ENCODE results near the gene PTPMT1.
A peak's percentile ranks its signal among the peaks of the same experiment; 100 is the strongest.
"Not testable (repeated sequence)": the region's sequence is repeated elsewhere in the genome, so short reads cannot be mapped to it uniquely, and the experiment has no call there.

Gene PTPMT1, protein sequence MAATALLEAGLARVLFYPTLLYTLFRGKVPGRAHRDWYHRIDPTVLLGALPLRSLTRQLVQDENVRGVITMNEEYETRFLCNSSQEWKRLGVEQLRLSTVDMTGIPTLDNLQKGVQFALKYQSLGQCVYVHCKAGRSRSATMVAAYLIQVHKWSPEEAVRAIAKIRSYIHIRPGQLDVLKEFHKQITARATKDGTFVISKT

DNA sequence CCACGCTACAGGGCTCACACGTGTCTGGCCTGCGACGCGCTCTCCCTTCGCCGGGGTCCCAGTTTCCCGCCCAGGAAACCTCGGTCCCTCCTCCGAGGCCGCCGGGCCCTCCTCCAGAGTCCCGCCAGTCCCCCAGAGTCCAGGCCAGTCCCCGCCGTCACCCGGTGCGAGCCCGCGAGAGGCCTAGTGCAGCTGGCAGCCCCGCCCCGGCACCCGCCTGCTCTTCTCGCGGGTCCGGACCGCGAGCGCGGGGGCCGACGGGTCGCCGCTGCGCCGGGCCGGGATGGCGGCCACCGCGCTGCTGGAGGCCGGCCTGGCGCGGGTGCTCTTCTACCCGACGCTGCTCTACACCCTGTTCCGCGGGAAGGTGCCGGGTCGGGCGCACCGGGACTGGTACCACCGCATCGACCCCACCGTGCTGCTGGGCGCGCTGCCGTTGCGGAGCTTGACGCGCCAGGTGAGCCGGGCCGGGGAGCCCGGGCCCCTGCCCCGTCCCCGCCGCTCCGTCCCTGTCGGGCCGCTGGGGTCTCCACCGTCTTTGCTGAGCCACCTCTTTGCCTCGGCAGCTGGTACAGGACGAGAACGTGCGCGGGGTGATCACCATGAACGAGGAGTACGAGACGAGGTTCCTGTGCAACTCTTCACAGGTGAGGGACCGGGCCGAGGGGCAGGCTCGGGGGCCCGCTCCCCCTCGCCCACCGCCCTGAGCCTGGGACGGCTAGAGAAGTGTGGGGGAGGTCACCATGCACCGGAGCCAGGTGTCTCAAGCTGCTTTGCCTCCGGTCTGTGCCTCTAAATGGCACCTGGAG is at the start of gene PTPMT1:
PTPMT1 (plus strand) TSS at position 260 of the 809 bp plus-strand sequence; CDS start at position 284, 24 bp downstream.
- Histone ChIP-seq H3K9me3 (ENCODE audit: control insufficient read depth, low read length) (no peaks in the 10 kb centered on the region), H3K4me1 (ENCODE audit: control insufficient read depth, insufficient read depth, low read length) (peaks cover 12% of the 10 kb centered on the region), H3K9ac (ENCODE audit: low read length) (peak within 1 kb of the TSS; percentile 92), H3K27me3 (ENCODE audit: control insufficient read depth, insufficient read depth, low read length) (no peaks in the 10 kb centered on the region), H3K4me3 (ENCODE audit: low read length) (peak within 1 kb of the TSS; percentile 80), H3K36me3 (ENCODE audit: control insufficient read depth, insufficient read depth, low read length) (no peaks in the 10 kb centered on the region)

DNA sequence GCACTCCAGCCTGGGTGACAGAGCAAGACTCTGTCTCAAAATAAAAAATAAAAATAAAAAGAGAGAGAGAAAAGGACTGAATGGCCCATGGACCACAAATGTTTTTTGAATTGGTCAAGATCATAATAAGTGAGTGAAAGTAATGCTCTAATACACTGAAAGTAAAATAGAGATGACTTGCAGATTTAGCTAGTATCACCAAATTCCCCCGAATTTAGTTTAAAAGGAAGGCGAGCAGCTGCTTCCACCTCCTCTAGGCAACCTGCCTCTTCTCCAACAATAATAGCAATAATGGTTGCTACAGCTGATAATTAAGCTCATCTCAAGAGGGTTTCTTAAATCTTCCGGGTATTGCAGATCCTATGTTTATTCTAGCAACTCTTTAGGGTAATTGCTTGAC is 49.2 kb upstream of the PTPMT1 start:
- Histone ChIP-seq H3K9me3 (ENCODE audit: control insufficient read depth, low read length) (no peaks in the 10 kb centered on the region), H3K4me3 (ENCODE audit: low read length) (no peak overlapping the region), H3K4me1 (ENCODE audit: control insufficient read depth, insufficient read depth, low read length) (peaks cover 32% of the 10 kb centered on the region), H3K27me3 (ENCODE audit: control insufficient read depth, insufficient read depth, low read length) (no peaks in the 10 kb centered on the region), H3K36me3 (ENCODE audit: control insufficient read depth, insufficient read depth, low read length) (no peaks in the 10 kb centered on the region), H3K9ac (ENCODE audit: low read length) (no peak overlapping the region)

DNA sequence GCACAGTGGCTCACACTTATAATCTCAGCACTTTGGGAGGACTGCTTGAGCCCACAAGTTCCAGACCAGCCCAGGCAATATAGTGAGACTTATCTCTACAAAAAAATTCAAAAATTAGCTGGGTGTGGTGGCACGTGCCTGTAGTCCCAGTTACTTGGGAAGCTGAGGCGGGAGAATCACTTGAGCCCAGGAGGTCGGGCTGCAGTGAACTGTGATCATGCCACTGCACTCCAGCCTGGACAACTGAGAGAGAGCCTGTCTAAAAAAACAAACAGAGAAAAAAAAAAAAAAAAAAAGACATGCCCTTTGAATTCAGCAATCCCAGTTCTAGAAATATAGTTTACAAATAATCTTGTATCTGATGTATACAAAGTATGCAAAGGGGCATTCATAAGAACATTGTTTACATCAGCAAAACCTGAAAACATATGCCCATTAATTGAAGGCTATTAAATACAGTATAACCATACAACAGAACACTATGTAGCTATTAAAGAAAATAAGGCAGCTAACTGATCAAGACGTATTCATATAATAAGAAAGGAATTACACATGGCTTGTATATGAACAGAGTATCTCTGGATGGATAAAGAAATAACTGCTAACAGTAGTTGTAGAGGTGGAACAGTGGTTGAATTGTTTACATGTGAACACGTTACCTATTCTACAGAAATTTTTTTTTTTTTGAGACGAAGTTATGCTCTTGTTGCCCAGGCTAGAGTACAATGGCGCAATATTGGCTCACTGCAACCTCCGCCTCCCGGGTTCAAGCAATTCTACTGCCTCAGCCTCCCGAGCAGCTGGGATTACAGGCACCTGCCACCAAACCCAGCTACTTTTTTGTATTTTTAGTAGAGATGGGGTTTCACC is 48.2 kb upstream of the PTPMT1 start:
- H3K4me1 ChIP-seq (ENCODE audit: control insufficient read depth, insufficient read depth, low read length) = peaks cover 32% of the 10 kb centered on the region
- H3K9me3 ChIP-seq (ENCODE audit: control insufficient read depth, low read length) = no peaks in the 10 kb centered on the region
- H3K36me3 ChIP-seq (ENCODE audit: control insufficient read depth, insufficient read depth, low read length) = no peaks in the 10 kb centered on the region
- H3K27me3 ChIP-seq (ENCODE audit: control insufficient read depth, insufficient read depth, low read length) = no peaks in the 10 kb centered on the region
- H3K4me3 ChIP-seq (ENCODE audit: low read length) = no peak overlapping the region
- no peak overlapping the region for H3K9ac ChIP-seq (ENCODE audit: low read length)

DNA sequence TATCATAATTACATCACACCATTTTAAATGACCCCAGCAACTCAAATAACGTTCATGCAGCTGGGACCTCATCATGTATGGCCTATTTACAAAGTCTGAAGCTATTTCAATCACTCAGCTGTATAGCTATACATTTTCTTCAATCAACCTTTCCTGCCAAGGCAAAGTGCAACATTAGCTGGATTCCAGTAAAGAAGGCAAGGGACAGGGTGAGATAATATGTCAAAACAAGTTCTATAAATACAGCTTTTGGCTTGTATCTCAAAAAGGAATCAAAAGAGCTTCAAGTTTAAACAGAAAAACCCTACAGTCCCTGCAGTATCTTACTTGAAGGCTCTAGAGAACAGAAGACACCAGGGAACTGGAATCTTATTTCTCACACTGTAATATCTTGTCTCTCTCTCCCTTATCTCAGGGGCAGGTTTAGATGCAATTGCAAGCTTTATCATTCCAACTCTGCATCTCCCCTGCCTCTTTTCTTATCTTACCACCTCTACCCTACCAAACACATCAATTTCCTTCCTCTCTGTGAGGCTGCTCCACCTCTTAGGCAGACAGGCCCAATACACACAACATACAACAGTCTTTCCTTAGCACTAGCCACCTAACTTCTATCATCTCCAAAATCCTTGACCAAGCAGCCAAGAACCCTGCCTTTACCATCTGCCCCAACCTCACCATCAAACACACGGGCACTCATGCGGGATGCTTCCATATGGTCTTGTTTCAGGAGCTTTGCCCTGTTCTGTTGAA is 47.0 kb upstream of the PTPMT1 start:
- no peak overlapping the region for H3K9ac ChIP-seq (ENCODE audit: low read length)
- H3K36me3 ChIP-seq (ENCODE audit: control insufficient read depth, insufficient read depth, low read length) = no peaks in the 10 kb centered on the region
- no peaks in the 10 kb centered on the region for H3K27me3 ChIP-seq (ENCODE audit: control insufficient read depth, insufficient read depth, low read length)
- H3K4me1 ChIP-seq (ENCODE audit: control insufficient read depth, insufficient read depth, low read length) = peaks cover 34% of the 10 kb centered on the region
- no peaks in the 10 kb centered on the region for H3K9me3 ChIP-seq (ENCODE audit: control insufficient read depth, low read length)
- H3K4me3 ChIP-seq (ENCODE audit: low read length) = no peak overlapping the region

DNA sequence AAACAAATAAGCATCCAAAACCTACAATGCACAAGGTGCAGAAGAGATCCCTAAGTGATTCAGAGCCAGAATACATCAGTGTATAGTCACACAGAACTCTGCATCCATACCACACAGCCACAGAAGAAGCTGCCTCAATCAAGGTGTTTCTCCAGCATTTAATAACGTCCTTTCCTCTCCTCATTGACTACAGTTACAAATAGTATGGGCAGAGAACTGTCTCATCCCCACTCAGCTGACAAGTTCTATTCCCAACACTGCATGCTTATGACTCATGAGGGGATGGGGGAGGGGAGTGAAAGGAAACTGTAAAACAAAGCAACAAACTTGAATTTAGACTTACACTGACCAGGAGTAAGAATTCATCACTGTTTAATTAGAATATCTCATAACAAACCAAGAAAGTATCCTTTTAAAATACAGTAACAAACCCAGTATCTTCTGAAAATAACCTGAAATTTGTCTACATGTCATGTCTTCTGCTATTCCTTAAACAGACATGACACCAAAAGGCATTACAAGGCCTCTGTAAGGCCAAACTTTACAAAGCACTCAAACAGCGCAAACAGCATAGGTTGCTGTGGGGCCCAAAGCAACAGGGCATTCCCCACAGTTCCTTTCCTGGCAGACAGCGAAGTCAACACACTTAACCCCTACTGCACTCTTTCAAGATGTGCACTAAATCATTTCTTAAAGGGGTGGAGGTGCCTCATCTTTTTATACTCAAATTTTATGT is 41.7 kb upstream of the PTPMT1 start:
- Histone ChIP-seq H3K27me3 (ENCODE audit: control insufficient read depth, insufficient read depth, low read length) (no peaks in the 10 kb centered on the region), H3K9me3 (ENCODE audit: control insufficient read depth, low read length) (no peaks in the 10 kb centered on the region), H3K9ac (ENCODE audit: low read length) (no peak overlapping the region), H3K4me1 (ENCODE audit: control insufficient read depth, insufficient read depth, low read length) (peaks cover 24% of the 10 kb centered on the region), H3K4me3 (ENCODE audit: low read length) (no peak overlapping the region), H3K36me3 (ENCODE audit: control insufficient read depth, insufficient read depth, low read length) (no peaks in the 10 kb centered on the region)

DNA sequence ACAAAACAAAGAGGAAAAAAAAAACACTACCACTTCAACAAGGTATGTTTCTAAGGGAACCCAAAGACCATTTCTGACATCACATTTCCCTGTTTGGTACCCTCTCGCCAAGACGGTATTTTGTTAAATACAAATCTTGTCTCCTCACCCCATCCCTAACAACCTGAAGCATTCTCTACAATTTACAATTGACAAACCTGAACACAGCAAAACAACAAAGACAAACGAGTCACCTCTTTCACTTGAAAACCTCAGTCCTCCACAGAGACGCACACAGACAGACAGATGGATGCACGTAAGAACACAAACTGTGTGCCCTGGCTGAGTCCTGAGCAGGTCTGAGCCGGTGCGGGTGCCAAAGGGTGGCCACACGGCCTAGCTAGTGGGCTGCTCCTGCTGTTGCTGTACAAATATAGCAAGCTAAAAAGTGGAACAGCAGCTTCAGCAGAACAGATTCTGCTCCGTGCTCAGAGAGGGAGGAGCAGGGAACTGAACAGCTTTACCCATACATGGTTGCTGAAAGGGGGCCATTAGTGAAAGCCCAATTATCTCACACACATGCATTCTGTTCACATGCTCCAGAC is 41.0 kb upstream of the PTPMT1 start:
- Histone ChIP-seq H3K4me1 (ENCODE audit: control insufficient read depth, insufficient read depth, low read length) (peaks cover 22% of the 10 kb centered on the region), H3K27me3 (ENCODE audit: control insufficient read depth, insufficient read depth, low read length) (no peaks in the 10 kb centered on the region), H3K36me3 (ENCODE audit: control insufficient read depth, insufficient read depth, low read length) (no peaks in the 10 kb centered on the region), H3K9me3 (ENCODE audit: control insufficient read depth, low read length) (no peaks in the 10 kb centered on the region), H3K9ac (ENCODE audit: low read length) (no peak overlapping the region), H3K4me3 (ENCODE audit: low read length) (no peak overlapping the region)

DNA sequence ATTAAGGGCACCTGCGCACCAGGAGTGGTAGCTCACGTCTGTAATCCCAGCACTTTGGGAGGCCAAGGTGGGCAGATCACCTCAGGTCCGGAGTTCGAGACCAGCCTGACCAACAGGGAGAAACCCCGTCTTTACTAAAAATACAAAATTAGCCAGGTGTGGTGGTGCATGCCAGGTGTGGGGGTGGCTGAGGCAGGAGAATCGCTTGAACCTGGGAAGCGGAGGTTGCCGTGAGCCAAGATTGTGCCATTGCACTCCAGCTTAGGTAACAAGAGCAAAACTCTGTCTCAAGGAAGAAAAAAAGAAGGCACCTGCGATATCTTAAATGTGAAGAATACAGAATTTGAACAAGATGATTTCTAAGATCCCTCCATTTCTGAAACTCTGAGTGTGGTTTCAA is 39.4 kb upstream of the PTPMT1 start:
- H3K9ac ChIP-seq (ENCODE audit: low read length); H3K9me3 ChIP-seq (ENCODE audit: control insufficient read depth, low read length); H3K4me3 ChIP-seq (ENCODE audit: low read length); H3K27me3 ChIP-seq (ENCODE audit: control insufficient read depth, insufficient read depth, low read length); H3K36me3 ChIP-seq (ENCODE audit: control insufficient read depth, insufficient read depth, low read length): not testable (repeated sequence)
- H3K4me1 ChIP-seq (ENCODE audit: control insufficient read depth, insufficient read depth, low read length) = peaks cover 28% of the 10 kb centered on the region

DNA sequence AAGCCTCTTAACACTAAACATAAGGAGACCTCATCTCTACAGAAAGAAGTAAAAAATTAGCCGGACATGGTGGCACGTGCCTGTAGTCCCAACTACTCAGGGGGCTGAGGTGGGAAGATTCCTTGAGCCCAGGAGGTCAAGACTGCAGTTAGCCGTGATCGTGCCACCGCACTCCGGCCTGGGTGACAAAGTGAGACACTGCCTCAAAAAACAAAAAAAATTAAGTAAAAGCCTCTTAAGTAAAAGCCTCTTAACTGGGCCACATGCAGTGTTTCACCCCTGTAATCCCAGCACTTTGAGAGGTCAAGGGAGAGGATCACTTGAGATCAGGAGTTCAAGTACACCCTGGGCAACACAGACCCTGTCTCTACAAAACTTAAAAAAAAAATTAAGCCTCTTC is 38.2 kb upstream of the PTPMT1 start:
- no peak overlapping the region for H3K9ac ChIP-seq (ENCODE audit: low read length)
- no peaks in the 10 kb centered on the region for H3K36me3 ChIP-seq (ENCODE audit: control insufficient read depth, insufficient read depth, low read length)
- no peak overlapping the region for H3K4me3 ChIP-seq (ENCODE audit: low read length)
- no peaks in the 10 kb centered on the region for H3K27me3 ChIP-seq (ENCODE audit: control insufficient read depth, insufficient read depth, low read length)
- H3K4me1 ChIP-seq (ENCODE audit: control insufficient read depth, insufficient read depth, low read length) = peaks cover 28% of the 10 kb centered on the region
- no peaks in the 10 kb centered on the region for H3K9me3 ChIP-seq (ENCODE audit: control insufficient read depth, low read length)

DNA sequence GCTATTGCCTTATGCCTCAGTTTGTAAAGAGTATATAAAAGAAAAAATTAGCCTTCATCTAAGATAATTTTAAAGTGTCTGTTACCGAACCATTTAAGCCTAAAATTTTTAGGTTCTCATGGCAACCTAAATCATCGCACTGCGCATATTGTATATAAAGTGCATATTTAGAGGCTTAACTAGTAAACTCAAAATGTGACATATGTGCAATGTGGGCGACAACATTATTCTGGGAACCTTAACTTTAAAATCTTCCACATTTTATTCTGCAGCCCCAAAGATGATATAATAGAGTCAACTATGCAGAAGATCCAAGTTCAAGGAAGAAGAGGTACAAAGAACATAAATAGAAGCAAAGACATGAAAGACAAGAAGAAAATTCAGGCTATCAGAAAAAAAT is 35.4 kb upstream of the PTPMT1 start:
- Histone ChIP-seq H3K4me3 (ENCODE audit: low read length) (no peak overlapping the region), H3K9me3 (ENCODE audit: control insufficient read depth, low read length) (no peaks in the 10 kb centered on the region), H3K9ac (ENCODE audit: low read length) (no peak overlapping the region), H3K4me1 (ENCODE audit: control insufficient read depth, insufficient read depth, low read length) (peaks cover 7% of the 10 kb centered on the region), H3K36me3 (ENCODE audit: control insufficient read depth, insufficient read depth, low read length) (no peaks in the 10 kb centered on the region), H3K27me3 (ENCODE audit: control insufficient read depth, insufficient read depth, low read length) (no peaks in the 10 kb centered on the region)

DNA sequence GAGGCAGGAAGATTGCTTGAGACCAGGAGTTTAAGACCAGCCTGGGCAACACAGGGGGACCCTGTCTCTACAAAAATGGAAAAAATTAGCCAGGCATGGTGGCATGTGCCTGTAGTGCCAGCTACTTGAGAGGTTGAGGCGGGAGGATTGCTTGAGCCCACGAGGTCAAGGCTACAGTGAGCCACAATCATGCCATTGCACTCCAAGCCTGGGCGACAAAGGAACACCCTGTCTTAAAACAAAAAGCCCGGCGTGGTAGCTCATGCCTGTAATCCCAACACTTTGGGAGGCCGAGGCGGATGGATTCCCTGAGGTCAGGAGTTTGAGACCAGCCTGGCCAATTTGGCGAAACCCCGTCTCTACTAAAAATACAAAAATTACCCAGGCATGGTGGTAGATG is 34.7 kb upstream of the PTPMT1 start:
- not testable (repeated sequence) for H3K4me3 ChIP-seq (ENCODE audit: low read length); H3K9me3 ChIP-seq (ENCODE audit: control insufficient read depth, low read length); H3K36me3 ChIP-seq (ENCODE audit: control insufficient read depth, insufficient read depth, low read length); H3K9ac ChIP-seq (ENCODE audit: low read length); H3K4me1 ChIP-seq (ENCODE audit: control insufficient read depth, insufficient read depth, low read length); H3K27me3 ChIP-seq (ENCODE audit: control insufficient read depth, insufficient read depth, low read length)

DNA sequence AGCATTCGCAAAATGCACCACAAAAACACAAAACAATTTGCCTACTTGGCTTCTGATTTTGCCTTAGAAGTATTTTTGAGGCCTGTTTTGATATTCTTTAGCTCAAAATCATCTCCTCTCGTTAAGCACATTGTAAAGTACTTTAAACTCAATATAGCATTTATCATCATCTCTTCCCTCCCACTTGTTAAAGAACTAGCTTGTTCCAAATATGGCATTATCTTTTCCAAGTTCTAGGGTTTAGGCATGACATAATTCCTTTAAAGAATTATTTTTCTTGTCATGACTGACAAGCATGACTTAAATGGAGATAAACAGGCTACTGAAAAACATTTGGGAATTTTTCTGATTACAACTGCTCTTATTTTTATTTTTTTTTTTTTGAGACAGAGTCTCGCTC is 33.7 kb upstream of the PTPMT1 start:
- H3K36me3 ChIP-seq (ENCODE audit: control insufficient read depth, insufficient read depth, low read length) = no peaks in the 10 kb centered on the region
- H3K4me1 ChIP-seq (ENCODE audit: control insufficient read depth, insufficient read depth, low read length) = peaks cover 7% of the 10 kb centered on the region
- H3K9ac ChIP-seq (ENCODE audit: low read length) = no peak overlapping the region
- no peaks in the 10 kb centered on the region for H3K9me3 ChIP-seq (ENCODE audit: control insufficient read depth, low read length)
- H3K27me3 ChIP-seq (ENCODE audit: control insufficient read depth, insufficient read depth, low read length) = no peaks in the 10 kb centered on the region
- no peak overlapping the region for H3K4me3 ChIP-seq (ENCODE audit: low read length)

Data from mucosa of stomach (tissue), 1 donor.